Nucleus accumbens (tissue), 56 donors: ENCODE results near the gene RAPGEF5.

Source experiments
- DNase-seq, 56 donors: peaks; one replicate each; lab custom pipeline; 2025; lab: John Stamatoyannopoulos, UW

RAPGEF5 gene

DNA sequence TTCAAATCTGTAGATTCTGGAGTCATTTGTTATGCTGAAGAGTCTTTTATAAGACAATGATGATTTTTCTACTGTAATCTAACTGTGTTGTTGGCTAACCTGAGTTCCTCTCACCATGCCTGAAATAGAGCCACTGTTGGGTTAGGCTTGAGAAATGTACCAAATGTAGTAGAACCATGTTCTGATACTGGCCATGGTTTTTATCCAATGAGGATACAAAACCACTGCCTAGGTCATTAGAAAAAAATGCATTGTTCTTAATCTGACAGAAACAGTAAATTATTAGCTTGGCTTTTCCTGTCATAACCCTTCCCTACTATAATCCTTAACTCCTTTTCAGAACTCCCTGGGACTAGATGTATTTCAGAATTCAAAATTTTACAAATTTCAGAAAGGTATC lies 86.6 kb downstream of the RAPGEF5 start:
- DNase-seq: no peak

- no peak for DNase-seq
Observed at GRCh38 chr7:22269963-22270362, 87.0 kb downstream of the RAPGEF5 start.

DNA sequence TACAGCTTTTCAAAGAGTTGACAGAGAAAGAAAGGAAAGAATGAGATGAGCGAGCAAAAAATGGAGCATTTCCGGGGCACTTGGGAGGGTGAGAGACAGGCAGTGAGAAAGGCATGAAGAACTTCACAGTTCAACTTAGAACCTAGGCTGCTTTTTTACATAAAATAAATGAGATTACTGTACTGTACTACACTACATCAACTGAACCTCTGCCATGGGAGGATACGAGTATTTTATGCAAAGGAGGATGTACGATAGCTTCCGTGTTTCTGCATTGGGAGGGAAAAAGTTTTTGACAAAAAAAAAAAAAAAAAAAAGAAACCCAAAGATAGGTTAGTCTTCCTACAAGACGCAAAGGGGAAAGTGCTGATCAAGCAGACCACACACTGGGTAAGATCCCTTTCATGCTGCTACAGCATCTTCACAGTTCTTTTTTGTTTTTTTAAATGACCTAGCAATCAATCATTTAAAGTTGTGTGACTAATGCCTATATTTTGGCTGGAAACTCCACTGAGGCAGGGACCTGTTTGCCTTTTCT lies 88.0 kb downstream of the RAPGEF5 start:
- no peak for DNase-seq

- DNase-seq: no peak
Observed at GRCh38 chr7:22267930-22268615, 88.9 kb downstream of the RAPGEF5 start.

GRCh38 chr7:22262538-22262937 lies 94.4 kb downstream of the RAPGEF5 start:
- no peak for DNase-seq

DNA sequence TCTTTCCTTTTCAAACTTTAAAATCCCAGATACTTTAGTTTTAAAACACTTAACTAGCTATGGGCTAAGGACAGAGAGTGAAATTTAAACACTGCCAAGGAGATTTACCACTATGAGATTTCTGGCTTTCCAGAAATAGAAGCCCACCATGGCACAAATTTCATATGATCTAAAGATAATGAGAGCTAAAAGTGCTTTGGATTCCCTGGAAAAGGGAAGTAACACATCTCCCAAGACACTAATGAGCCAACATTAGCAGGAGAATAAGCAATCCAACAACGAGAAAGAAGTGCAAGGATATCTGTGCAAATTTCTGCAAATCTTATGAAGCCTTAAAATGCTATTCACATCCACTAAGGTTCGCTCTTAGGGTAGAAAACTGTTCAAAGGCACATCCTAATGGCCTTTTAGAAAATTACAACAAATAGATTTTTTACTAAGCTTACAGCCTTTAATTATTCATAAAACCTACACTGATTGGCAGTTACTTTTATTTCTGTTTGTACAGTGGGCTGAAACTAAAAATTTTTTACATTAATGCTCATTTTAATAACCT lies 100.3 kb downstream of the RAPGEF5 start:
- peak in 1 of 56 donors; percentile 16 for DNase-seq

GRCh38 chr7:22255834-22256233 lies 101.1 kb downstream of the RAPGEF5 start:
- peak in 8 of 56 donors; percentile 2 to 35 (median 22) for DNase-seq

DNA sequence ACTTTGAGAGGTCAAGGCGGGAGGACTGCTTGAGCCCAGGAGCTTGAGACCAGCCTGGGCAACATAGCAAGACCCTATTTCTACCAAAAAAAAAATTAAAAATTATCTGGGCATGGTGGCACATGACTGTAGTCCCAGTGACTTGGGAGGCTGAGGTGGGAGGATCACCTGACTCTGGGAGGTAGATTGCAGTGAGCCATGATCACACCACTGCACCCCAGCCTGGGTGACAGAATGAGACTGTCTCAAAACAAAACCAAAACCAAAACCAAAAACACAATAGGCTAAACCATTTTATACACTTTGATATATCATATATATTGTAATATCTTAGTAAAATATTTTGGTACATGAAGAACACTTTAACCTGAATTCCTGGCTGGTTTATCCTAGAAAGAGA lies 101.6 kb downstream of the RAPGEF5 start:
- DNase-seq: no peak

GRCh38 chr7:22252936-22253536 lies 103.9 kb downstream of the RAPGEF5 start:
- DNase-seq: peak in 6 of 56 donors; percentile 4 to 50 (median 16)

DNA sequence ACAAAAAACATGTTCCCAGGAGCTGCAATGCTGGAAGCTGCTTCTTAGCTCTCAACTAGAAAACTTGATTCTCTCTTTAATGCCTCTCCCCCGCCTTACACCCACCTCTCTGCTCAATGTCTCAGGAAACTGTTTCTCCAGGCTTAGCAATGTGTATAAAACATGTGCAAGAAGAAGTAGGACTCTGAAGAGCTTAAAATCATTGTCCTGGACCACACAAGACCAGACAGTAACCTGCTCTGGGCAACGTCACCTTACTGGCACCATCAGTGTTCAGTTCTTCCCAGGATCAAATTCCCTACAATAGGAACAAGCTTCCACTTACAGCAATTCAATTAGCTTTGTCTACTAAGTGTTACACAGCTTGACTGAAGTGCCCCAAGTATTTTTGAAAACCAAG lies 104.9 kb downstream of the RAPGEF5 start:
- peak in 27 of 56 donors; percentile 6 to 62 (median 33) for DNase-seq

DNA sequence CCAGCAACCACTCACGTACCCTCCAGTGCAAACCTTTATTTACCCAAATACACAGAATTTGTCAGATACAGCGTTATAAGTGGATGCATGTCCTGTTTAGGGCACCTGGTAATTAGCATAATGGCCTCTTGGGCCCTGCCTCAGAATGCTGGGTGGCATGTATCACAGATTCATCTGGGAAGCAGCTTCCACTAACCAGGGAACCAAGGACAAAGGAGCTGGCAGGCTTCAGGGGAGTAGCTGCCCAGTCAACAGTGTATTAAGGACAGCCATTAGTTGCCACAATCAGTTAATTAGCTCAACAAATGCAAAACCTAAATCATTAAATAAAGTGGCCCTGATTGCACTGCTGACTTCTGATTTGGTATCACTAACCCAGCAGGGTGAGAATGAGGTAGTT lies 105.7 kb downstream of the RAPGEF5 start:
- DNase-seq: peak in 30 of 56 donors; percentile 8 to 63 (median 26)

DNA sequence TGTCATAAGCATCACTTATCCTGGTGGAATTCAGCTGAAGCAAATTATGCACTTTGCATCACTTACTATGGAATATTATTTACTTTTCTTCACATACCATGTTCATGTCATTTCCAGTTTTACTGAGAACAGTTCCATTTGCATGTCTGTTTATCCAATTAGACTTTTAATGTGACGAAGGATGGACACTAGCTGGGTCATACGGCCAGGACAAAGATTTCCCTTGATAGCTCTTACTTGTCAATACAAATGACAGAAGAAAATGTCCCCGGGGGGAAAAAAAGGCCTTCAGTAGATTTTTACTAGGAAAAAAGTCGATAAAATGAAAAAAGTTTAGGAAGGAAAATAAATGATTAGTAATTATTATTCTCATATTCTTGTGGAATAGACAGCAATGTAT lies 106.6 kb downstream of the RAPGEF5 start:
- no peak for DNase-seq

GRCh38 chr7:22248111-22248809 lies 108.7 kb downstream of the RAPGEF5 start:
- DNase-seq: no peak

DNA sequence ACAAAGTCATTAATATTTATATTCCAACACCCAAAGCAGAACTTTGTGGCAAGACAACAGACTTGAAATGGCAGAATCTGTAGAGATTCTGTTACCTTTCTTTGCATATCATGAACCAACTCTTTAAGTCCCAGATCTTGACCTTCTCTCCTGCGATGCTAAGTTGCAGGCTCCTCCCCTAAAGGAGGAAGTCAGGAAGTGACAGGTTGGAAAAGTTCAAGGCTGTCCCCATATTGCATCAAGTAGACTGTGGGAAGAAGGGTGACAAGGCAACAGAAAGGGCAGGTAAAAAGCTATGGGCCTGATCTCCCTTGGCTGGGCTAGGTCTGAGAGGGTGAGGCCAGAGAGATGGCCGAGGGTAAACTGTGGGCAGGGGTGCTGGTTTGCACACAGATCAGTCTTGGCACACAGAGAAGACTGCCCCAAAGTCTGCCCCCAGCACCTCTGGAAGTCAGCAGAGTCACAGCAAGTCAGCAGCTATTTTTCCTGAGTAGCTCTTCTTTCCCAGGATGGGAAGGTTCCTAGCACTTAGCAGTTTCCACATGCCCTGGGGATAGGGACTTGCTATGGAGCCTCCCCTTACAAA lies 115.1 kb downstream of the RAPGEF5 start:
- no peak for DNase-seq

DNA sequence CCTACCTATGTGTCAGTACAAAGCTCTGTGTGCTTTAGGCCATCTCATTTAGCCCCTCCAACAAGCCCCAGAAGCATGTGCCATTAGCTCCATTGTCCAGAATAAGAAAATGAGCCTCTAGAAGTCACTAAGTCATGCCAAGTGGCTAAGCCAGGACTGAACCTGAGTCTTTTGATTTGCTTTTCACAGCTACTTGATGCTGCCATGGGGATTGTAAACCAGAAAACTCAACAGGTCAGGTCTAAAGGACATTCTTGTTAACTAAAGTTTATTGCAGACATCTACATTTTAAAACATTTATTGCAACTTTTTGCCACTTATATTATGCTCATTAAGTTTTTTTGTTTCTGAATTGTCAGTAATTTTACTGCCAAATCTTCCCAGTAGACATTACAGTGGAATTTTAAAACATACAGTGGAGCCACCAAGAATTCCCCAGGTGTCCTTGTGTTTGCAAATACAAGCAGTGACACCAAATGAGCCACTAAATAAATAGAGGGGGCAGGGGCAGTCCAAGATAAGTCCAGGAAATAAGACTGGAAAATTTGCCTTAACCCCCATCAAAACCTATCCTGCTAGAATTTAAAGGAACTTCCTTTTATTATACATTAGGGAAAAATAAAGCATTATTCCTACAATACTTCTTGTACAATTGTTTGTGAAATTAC lies 115.9 kb downstream of the RAPGEF5 start:
- DNase-seq: no peak

- no peak for DNase-seq
Observed at GRCh38 chr7:22238354-22239311, 118.3 kb downstream of the RAPGEF5 start.

- no peak for DNase-seq
Observed at GRCh38 chr7:22235134-22235533, 121.8 kb downstream of the RAPGEF5 start.

- no peak for DNase-seq
Observed at GRCh38 chr7:22234227-22234626, 122.7 kb downstream of the RAPGEF5 start.

DNA sequence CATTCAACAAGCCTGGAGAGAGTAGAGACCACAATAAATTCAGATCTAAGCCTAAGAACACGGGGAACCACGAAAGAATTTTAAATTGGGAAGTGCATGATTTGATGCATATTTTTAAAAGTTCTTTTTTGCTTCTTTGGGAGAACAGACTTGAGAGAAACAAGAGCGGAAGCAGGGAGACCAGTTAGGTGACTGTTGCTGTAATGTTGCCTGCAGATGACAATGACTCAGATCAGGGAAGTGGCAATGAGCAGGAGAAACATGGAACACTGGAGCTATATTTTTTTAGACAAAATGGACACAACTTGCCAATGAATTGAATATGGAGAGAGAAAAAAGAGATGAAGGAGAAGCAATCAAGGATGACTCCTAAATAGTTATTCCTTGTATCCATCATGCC lies 125.1 kb downstream of the RAPGEF5 start:
- no peak for DNase-seq
